HepG2 (cell line): Measurements from ENCODE around the gene TXNRD2. TPM values are rescaled to one million over a fixed set of nuclear protein-coding genes. Genes with fewer than 3 reads are reported as not detected.

Experiments
- ATAC-seq: fragments of 200-7000 bp; cut with Tn5 transposase; 3 replicates; pipeline ENCODE4 v1.9.1; 2020; ENCODE audit warnings: mild to moderate bottlenecking, moderate library complexity
- BruUV-seq: library from RNA; stranded (reverse); fragments of 400-500 nt; replicated peaks from 2 replicates; lab custom pipeline; 2021; lab: Mats Ljungman, UMichigan
- CTCF ChIA-PET: fragments of 300-600 bp; formaldehyde crosslinking; extraction: SDS; loops from one replicate; lab custom pipeline; 2021; ENCODE audit warnings: low total read pairs, inconsistent platforms, low intra/inter-chr PET ratio; lab: Yijun Ruan, JAX
- POLR2A ChIA-PET: fragments of 350-600 bp; sonication (Branson Sonifier 250); formaldehyde crosslinking; loops from one replicate; lab custom pipeline; 2020; ENCODE audit warnings: antibody characterized with exemption, inconsistent platforms; lab: Yijun Ruan, JAX
- DNase-seq: peaks from one replicate; pipeline ENCODE4 v3.0.0-alpha.2; 2015; ENCODE audit warnings: low spot score
- FAIRE-seq: peaks from 3 replicates; lab custom pipeline; 2011; peaks lifted over from hg19 to GRCh38; lab: Jason Lieb, UNC
- H2AFZ ChIP-seq: one replicate; pipeline ENCODE4 v1.6.1; 2011; ENCODE audit warnings: low read length, inconsistent platforms
- H3K27ac ChIP-seq: fragments of 300-600 bp; 3 replicates; pipeline ENCODE4 v1.8.0; 2011; ENCODE audit warnings: mixed run types, mild to moderate bottlenecking, mixed read lengths, low read length, inconsistent platforms; ENCODE audit not compliant: insufficient read depth; ENCODE audit errors: extremely low read length
- H3K27me3 ChIP-seq, 2 experiments: fragments of 200-600 bp in 1 of 2; 2 replicates in 1 of 2; 3 replicates in 1 of 2; pipeline versions ENCODE4 v1.6.0 to v1.8.0; 2011; ENCODE audit warnings: low read length in 2 of 2, mild to moderate bottlenecking in 2 of 2, moderate library complexity in 2 of 2, inconsistent platforms in 1 of 2; ENCODE audit not compliant: insufficient read depth in 2 of 2, control insufficient read depth in 1 of 2
- H3K36me3 ChIP-seq, 2 experiments: fragments of 200-600 bp in 1 of 2; replicated peaks in 1 of 2; 2 replicates in 1 of 2; 3 replicates in 1 of 2; pipeline versions ENCODE4 v1.5.1 to v1.8.0; 2011; ENCODE audit warnings: low read length in 2 of 2, inconsistent platforms in 1 of 2; ENCODE audit not compliant: insufficient read depth in 2 of 2, control insufficient read depth in 1 of 2
- H3K4me1 ChIP-seq: 2 replicates; pipeline ENCODE4 v1.5.1; 2012; ENCODE audit warnings: low read length, inconsistent platforms; ENCODE audit not compliant: insufficient read depth
- H3K4me2 ChIP-seq: 2 replicates; pipeline ENCODE4 v1.6.0; 2011; ENCODE audit warnings: low read depth, low read length, inconsistent platforms
- H3K4me3 ChIP-seq, 3 experiments: fragments of 200-600 bp in 1 of 3; sonication (generic), shearing (Covaris generic) in 1 of 3; replicated peaks in 1 of 3; 2 replicates each; pipeline ENCODE4 v1.5.1; 2011 to 2016; ENCODE audit warnings: low read length in 3 of 3, inconsistent platforms in 2 of 3, low read depth in 2 of 3, mild to moderate bottlenecking in 2 of 3, control low read depth in 1 of 3, mixed read lengths in 1 of 3; ENCODE audit not compliant: insufficient read depth in 1 of 3
- H3K79me2 ChIP-seq: one replicate; pipeline ENCODE4 v1.6.1; 2011; ENCODE audit warnings: low read length, inconsistent platforms; ENCODE audit not compliant: insufficient read depth
- H3K9ac ChIP-seq: 2 replicates; pipeline ENCODE4 v1.6.0; 2011; ENCODE audit warnings: mild to moderate bottlenecking, low read depth, low read length, inconsistent platforms; ENCODE audit not compliant: insufficient read depth
- H3K9me3 ChIP-seq: 2 replicates; pipeline ENCODE4 v1.5.1; 2012; ENCODE audit warnings: mild to moderate bottlenecking, low read length
- H4K20me1 ChIP-seq: 2 replicates; pipeline ENCODE4 v1.6.0; 2011; ENCODE audit warnings: inconsistent platforms, mild to moderate bottlenecking, low read length, moderate library complexity; ENCODE audit not compliant: insufficient read depth
- AGO2 ChIP-seq: fragments of 200-400 bp; formaldehyde crosslinking; optimal IDR thresholded peaks from 2 replicates; pipeline ENCODE3; 2017; ENCODE audit warnings: mild to moderate bottlenecking, low read depth, low read length, moderate library complexity
- CBX5 ChIP-seq: sonication (generic); formaldehyde crosslinking; IDR thresholded peaks from 2 replicates; pipeline ENCODE4 v1.4.0; 2020; ENCODE audit warnings: missing genetic modification reagents, borderline replicate concordance
- ESRRA ChIP-seq: sonication (generic); formaldehyde crosslinking; IDR thresholded peaks from 2 replicates; pipeline ENCODE4 v1.5.1; 2020; ENCODE audit warnings: mild to moderate bottlenecking, low read depth, missing genetic modification reagents
- KAT7 ChIP-seq: IDR thresholded peaks from 2 replicates; pipeline ENCODE4 v1.6.1; 2018; ENCODE audit warnings: borderline replicate concordance, missing compliant biosample characterization
- KDM4B ChIP-seq: sonication (generic); formaldehyde crosslinking; IDR thresholded peaks from 2 replicates; pipeline ENCODE4 v1.4.0; 2020; ENCODE audit warnings: missing genetic modification reagents
- WGBS: methylation state at CpG from one replicate; pipeline ENCODE4 v1.1.6; 2017; ENCODE audit warnings: low lambda C conversion rate; 5-methylcytosine and 5-hydroxymethylcytosine counted together
- in situ Hi-C: cut with HindIII; loops from 2 replicates; pipeline ENCODE4 v1.10.0; 2017; ENCODE audit warnings: low pct_unique_long_range_greater_than_20kb; ENCODE audit not compliant: extremely low pct_ligation_motif_present
- intact Hi-C: fragments of 100-400 bp; cut with micrococcal nuclease; formaldehyde crosslinking; loops from one replicate; pipeline ENCODE4 v1.10.0; 2022; ENCODE audit not compliant: unreplicated experiment
- polyA plus RNA-seq, 8 experiments: library from polyadenylated mRNA; depleted of rRNA in 3 of 8; stranded (reverse) in 7 of 8; unstranded in 1 of 8; fragments of >200 nt; fragmentation: Illumina TruSeq in 4 of 8; extraction: Trizol in 4 of 8; gene quantifications; 2 replicates each; pipeline versions ENCODE4 v1.2.1 to v1.2.3, GENCODE V29; 2011 to 2016; ENCODE audit warnings: low read depth in 4 of 8, missing spikeins in 1 of 8, mixed read lengths in 1 of 8; ENCODE audit not compliant: insufficient read depth in 1 of 8
- total RNA-seq, 5 experiments: library from RNA; depleted of rRNA; stranded (reverse); fragments of >200 nt; fragmentation: Illumina TruSeq; extraction: Trizol; gene quantifications; 2 replicates each; pipeline ENCODE4 v1.2.3, GENCODE V29; 2016; ENCODE audit warnings: low read depth in 1 of 5
- TF ChIP-seq, protein P1 (sequence below): sonication (generic); formaldehyde crosslinking; IDR thresholded peaks from 2 replicates; pipeline ENCODE4 v1.5.0; 2020; ENCODE audit warnings: mild to moderate bottlenecking, missing genetic modification reagents, borderline replicate concordance
- TF ChIP-seq, protein P2 (sequence below): sonication (generic); formaldehyde crosslinking; conservative IDR thresholded peaks from 2 replicates; pipeline ENCODE4 v1.8.1; 2023; ENCODE audit warnings: missing genetic modification reagents

Gene TXNRD2
- total and polyA plus RNA-seq, 2 of the 13 experiments (the other 11 are each of a cell fraction or from before 2014, with no cell fraction given): 17.5 to 18.6 TPM

DNA sequence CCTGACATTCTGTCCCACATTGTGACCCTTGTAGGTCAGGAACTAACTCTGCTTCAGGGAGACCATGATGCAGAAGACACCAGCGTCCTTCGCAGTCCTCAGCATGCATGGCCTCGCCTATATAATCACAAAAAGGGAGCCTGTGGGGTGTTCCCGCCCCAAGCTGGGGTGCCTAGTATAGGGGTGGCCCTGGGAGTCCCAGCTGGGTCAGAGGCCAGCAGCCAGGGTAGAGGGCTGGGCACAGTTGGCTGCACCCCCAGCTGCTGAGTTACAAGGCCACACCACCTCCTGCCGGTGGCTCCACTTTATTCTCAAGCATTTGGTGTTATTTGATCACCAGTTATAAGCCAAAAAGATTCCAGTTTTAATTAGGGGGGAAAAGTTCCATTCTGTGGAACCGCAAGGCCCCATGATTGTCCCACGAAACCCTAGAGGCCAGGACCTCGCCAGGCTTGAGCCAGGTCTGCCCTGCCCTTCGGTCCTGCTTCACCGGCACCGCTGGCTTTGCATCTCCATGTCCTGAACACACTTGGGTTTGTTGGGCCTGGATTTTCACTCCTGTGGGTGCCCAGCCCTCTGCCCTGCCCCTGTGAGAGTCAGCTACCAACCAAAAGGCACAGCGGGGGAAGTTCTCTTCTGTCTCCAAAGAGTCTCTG, 72.0 kb downstream of the TXNRD2 start:
- intact Hi-C loops: no loop called here
- Histone ChIP-seq H3K4me2 (peak overlapping the region; percentile 10), H4K20me1 (no peaks in the 10 kb centered on the region), H3K9ac (no peak overlapping the region), H3K27ac (no peak overlapping the region), H3K27me3 (no peaks in the 10 kb centered on the region), H3K9me3 (no peaks in the 10 kb centered on the region), H3K4me1 (peaks cover 31% of the 10 kb centered on the region), H3K36me3 (no peaks in the 10 kb centered on the region), H2AFZ (no peak overlapping the region), H3K79me2 (no peaks in the 10 kb centered on the region), H3K4me3 (no peak overlapping the region; a peak in 1 of 6 replicates)
- TF ChIP-seq CBX5 (CRISPR knock-in tag) (no peak), KDM4B (CRISPR knock-in tag) (no peak), AGO2 (peak; percentile 2), ESRRA (CRISPR knock-in tag) (no peak), KAT7 (CRISPR knock-in tag) (no peak)
- TF ChIP-seq, protein P1, sequence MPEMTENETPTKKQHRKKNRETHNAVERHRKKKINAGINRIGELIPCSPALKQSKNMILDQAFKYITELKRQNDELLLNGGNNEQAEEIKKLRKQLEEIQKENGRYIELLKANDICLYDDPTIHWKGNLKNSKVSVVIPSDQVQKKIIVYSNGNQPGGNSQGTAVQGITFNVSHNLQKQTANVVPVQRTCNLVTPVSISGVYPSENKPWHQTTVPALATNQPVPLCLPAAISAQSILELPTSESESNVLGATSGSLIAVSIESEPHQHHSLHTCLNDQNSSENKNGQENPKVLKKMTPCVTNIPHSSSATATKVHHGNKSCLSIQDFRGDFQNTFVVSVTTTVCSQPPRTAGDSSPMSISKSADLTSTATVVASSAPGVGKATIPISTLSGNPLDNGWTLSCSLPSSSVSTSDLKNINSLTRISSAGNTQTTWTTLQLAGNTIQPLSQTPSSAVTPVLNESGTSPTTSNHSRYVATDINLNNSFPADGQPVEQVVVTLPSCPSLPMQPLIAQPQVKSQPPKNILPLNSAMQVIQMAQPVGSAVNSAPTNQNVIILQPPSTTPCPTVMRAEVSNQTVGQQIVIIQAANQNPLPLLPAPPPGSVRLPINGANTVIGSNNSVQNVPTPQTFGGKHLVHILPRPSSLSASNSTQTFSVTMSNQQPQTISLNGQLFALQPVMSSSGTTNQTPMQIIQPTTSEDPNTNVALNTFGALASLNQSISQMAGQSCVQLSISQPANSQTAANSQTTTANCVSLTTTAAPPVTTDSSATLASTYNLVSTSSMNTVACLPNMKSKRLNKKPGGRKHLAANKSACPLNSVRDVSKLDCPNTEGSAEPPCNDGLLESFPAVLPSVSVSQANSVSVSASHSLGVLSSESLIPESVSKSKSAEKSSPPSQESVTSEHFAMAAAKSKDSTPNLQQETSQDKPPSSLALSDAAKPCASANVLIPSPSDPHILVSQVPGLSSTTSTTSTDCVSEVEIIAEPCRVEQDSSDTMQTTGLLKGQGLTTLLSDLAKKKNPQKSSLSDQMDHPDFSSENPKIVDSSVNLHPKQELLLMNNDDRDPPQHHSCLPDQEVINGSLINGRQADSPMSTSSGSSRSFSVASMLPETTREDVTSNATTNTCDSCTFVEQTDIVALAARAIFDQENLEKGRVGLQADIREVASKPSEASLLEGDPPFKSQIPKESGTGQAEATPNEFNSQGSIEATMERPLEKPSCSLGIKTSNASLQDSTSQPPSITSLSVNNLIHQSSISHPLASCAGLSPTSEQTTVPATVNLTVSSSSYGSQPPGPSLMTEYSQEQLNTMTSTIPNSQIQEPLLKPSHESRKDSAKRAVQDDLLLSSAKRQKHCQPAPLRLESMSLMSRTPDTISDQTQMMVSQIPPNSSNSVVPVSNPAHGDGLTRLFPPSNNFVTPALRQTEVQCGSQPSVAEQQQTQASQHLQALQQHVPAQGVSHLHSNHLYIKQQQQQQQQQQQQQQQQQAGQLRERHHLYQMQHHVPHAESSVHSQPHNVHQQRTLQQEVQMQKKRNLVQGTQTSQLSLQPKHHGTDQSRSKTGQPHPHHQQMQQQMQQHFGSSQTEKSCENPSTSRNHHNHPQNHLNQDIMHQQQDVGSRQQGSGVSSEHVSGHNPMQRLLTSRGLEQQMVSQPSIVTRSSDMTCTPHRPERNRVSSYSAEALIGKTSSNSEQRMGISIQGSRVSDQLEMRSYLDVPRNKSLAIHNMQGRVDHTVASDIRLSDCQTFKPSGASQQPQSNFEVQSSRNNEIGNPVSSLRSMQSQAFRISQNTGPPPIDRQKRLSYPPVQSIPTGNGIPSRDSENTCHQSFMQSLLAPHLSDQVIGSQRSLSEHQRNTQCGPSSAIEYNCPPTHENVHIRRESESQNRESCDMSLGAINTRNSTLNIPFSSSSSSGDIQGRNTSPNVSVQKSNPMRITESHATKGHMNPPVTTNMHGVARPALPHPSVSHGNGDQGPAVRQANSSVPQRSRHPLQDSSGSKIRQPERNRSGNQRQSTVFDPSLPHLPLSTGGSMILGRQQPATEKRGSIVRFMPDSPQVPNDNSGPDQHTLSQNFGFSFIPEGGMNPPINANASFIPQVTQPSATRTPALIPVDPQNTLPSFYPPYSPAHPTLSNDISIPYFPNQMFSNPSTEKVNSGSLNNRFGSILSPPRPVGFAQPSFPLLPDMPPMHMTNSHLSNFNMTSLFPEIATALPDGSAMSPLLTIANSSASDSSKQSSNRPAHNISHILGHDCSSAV: no peak
- TF ChIP-seq, protein P2, sequence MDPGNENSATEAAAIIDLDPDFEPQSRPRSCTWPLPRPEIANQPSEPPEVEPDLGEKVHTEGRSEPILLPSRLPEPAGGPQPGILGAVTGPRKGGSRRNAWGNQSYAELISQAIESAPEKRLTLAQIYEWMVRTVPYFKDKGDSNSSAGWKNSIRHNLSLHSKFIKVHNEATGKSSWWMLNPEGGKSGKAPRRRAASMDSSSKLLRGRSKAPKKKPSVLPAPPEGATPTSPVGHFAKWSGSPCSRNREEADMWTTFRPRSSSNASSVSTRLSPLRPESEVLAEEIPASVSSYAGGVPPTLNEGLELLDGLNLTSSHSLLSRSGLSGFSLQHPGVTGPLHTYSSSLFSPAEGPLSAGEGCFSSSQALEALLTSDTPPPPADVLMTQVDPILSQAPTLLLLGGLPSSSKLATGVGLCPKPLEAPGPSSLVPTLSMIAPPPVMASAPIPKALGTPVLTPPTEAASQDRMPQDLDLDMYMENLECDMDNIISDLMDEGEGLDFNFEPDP (CRISPR knock-in tag): 0 out of 2 replicates have a peak, but pooled peaks have one; percentile 37
- ChIA-PET POLR2A (no interaction called here), CTCF (no interaction called here)
- no peak for FAIRE-seq
- in situ Hi-C loops: no loop called here
- BruUV-seq: no TSS peak
- no peak for DNase-seq
- ATAC-seq: no peak
- 93% methylated on average over 7 of the region's 12 CpGs for WGBS
